Effector memory CD4-positive, alpha-beta T cell (primary cell): ENCODE measurements around the gene RPL15.
"Not testable (repeated sequence)": the region's sequence is repeated elsewhere in the genome, so short reads cannot be mapped to it uniquely, and the experiment has no call there.

Source experiments
- DNase-seq, 3 donors: peaks; one replicate each; pipeline ENCODE4 v3.0.0-alpha.2; 2020
- H3K27ac ChIP-seq: 2 replicates; pipeline ENCODE4 v1.7.0; 2013; ENCODE audit warnings: mild to moderate bottlenecking, low read length, moderate library complexity; ENCODE audit not compliant: insufficient read depth, poor library complexity, severe bottlenecking
- H3K27me3 ChIP-seq: replicated peaks from 2 replicates; pipeline ENCODE4 v1.7.0; 2013; ENCODE audit warnings: mild to moderate bottlenecking, low read length; ENCODE audit not compliant: insufficient read depth, control insufficient read depth, poor library complexity, severe bottlenecking
- H3K36me3 ChIP-seq: 2 replicates; pipeline ENCODE4 v1.7.0; 2013; ENCODE audit warnings: mild to moderate bottlenecking, low read length, moderate library complexity; ENCODE audit not compliant: control insufficient read depth, insufficient read depth
- H3K4me1 ChIP-seq: 2 replicates; pipeline ENCODE4 v1.7.0; 2013; ENCODE audit warnings: low read length, mild to moderate bottlenecking; ENCODE audit not compliant: control insufficient read depth, insufficient read depth, poor library complexity, severe bottlenecking
- H3K4me3 ChIP-seq: 2 replicates; pipeline ENCODE4 v1.7.0; 2013; ENCODE audit warnings: low read length, low read depth, mild to moderate bottlenecking; ENCODE audit not compliant: insufficient read depth, poor library complexity, severe bottlenecking
- H3K9me3 ChIP-seq: 2 replicates; pipeline ENCODE4 v1.7.0; 2013; ENCODE audit warnings: mild to moderate bottlenecking, low read length, moderate library complexity; ENCODE audit not compliant: control insufficient read depth
- total RNA-seq, 3 donors: gene quantifications; one replicate each; lab custom pipeline; 2026; lab: John Stamatoyannopoulos, UW

Gene RPL15
- total RNA-seq = 667 to 1,071 (median 817) reads per million in 3 donors

DNA sequence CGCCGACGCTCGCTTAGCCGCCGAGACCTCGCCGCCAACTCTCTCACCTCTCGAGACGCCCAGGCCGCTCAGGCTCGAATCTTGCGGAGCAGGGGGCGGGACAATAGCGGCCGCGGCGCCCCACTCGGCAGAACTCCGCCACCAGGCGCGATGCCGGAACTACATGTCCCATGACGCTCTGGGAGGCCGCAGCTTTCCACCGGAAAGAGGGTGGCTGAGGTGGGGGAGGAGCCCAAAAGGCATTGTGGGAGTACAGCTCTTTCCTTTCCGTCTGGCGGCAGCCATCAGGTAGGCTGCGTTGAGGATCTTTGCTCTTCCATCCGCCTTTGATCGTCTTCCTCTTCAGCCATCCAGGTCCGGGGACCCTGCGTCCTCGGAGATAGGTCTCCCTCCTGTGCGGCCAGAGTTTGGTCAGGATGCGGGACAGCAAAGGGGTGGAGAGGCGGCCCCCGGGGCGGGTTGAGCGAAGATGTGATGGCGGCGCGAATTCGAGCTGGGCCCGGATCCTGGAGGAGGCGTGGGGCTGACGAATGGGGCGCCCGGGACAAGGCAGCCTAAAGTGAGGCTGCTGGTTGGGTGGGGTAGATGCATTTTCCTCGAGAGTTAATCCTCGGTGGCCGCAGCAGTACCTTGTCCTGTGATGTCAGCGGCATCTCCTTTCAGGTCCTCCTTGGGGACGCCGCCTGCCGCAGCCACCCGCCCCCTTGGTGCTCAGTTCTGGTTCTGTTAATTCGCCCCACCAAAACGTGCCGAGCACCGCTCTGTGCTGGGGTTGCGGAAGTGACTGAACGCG, at the start of gene RPL15, which contains the start of gene NKIRAS1:
RPL15 (plus strand) TSS at position 247 of the 793 bp plus-strand sequence. CDS start 728 bp downstream, outside the sequence.
NKIRAS1 (minus strand) TSS at position 105 of the 793 bp plus-strand sequence. CDS start 6,086 bp downstream, outside the sequence.
- Histone ChIP-seq H3K27ac (peak within 1 kb of the TSS; percentile 83), H3K36me3 (peaks cover 18% of the 10 kb centered on the region), H3K4me1 (peaks cover 12% of the 10 kb centered on the region), H3K4me3 (peak within 1 kb of the TSS; percentile 96), H3K27me3 (no peaks in the 10 kb centered on the region), H3K9me3 (no peaks in the 10 kb centered on the region)
- peak; percentile 94 to 96 (median 96) for DNase-seq

DNA sequence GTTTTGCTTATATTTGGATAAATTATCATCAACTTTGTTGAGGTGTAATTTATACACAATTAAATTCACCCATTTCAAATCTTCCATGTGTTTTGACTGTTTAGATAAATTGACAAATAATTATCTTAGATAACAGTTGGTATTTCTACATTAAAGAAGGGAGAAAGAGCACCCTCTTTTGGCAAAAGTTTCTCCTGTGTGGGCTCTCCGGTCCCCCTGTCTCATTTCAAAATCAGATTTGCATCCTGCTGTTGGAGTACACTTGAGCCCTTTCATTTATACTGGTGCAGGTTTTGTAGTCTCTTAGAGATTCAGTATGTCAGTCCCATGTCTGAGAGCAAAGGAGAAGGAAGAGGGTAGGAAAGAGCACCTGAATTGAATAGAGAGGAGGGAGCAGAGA, 49.5 kb upstream of the RPL15 start:
- Histone ChIP-seq H3K4me3 (no peak overlapping the region), H3K9me3 (no peaks in the 10 kb centered on the region), H3K4me1 (no peaks in the 10 kb centered on the region), H3K27me3 (no peaks in the 10 kb centered on the region), H3K27ac (no peak overlapping the region), H3K36me3 (no peaks in the 10 kb centered on the region)
- no peak for DNase-seq

DNA sequence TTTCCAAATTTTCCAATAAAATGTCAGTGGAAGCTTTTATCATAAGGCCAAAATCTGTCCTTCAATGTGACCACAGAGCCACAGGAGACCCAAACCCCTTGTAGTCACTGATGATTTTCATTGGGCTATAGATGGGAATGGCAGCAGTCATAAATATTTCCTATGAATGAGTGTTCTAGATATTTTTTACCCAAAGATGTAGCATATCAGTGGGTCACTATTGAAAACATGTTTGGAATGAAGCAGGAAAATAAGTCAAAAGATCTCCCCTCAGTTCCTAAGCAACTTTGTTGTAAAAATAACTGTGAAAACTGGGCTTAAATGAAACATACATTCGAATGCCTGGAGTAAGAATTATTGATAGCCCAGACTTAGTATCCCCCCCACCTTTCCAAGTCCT, 49.1 kb upstream of the RPL15 start:
- DNase-seq = no peak
- Histone ChIP-seq H3K27me3 (no peaks in the 10 kb centered on the region), H3K4me3 (no peak overlapping the region), H3K4me1 (no peaks in the 10 kb centered on the region), H3K9me3 (no peaks in the 10 kb centered on the region), H3K27ac (no peak overlapping the region), H3K36me3 (no peaks in the 10 kb centered on the region)

DNA sequence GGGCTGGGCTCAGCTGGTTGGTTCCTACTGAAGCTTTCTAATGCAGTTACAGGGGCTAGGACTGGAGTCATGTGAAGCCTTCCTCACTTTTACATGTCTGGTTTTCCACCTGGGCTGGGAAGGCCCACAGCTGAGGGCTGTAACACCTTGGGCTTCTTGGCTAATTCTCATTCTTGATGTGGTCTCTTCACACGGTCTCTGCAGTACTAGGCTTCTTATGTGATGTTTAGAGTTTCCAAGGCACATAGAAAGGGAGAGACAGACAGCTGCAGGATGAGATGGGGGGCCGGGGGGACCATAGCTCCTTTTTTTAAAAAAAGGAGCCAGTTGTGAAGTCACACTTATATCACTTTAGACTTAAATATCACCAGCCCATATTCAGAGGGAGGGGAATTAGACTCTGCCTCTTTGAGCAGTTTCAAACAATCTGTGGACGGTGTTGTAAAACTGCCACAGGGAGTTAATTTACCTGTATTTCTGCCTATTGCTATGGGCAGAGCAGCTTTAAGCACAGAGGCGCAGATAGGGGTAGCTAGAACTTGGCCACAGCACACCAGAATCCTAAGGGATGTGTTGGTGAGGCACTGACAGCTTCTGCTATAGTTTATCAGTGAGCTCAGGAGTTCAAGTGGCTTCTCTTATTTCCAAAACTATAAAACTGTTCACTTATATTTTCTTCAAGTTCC, 46.8 kb upstream of the RPL15 start:
- no peaks in the 10 kb centered on the region for H3K27me3 ChIP-seq
- DNase-seq = no peak
- no peaks in the 10 kb centered on the region for H3K9me3 ChIP-seq
- no peaks in the 10 kb centered on the region for H3K4me1 ChIP-seq
- H3K36me3 ChIP-seq = no peaks in the 10 kb centered on the region
- no peak overlapping the region for H3K27ac ChIP-seq
- no peak overlapping the region for H3K4me3 ChIP-seq

- H3K27me3 ChIP-seq, H3K4me3 ChIP-seq, H3K4me1 ChIP-seq, H3K27ac ChIP-seq, H3K36me3 ChIP-seq, DNase-seq, H3K9me3 ChIP-seq: not testable (repeated sequence)
Measured at GRCh38 chr3:23870663-23871043, 46.3 kb upstream of the RPL15 start.

- not testable (repeated sequence) for H3K27me3 ChIP-seq, H3K4me3 ChIP-seq, H3K27ac ChIP-seq, H3K36me3 ChIP-seq, H3K4me1 ChIP-seq, DNase-seq, H3K9me3 ChIP-seq
Measured at GRCh38 chr3:23871361-23871760, 45.6 kb upstream of the RPL15 start.

GRCh38 chr3:23872330-23872729, 44.6 kb upstream of the RPL15 start:
- H3K9me3 ChIP-seq = no peaks in the 10 kb centered on the region
- H3K36me3 ChIP-seq = no peaks in the 10 kb centered on the region
- no peak overlapping the region for H3K27ac ChIP-seq
- no peak overlapping the region for H3K4me3 ChIP-seq
- no peaks in the 10 kb centered on the region for H3K4me1 ChIP-seq
- H3K27me3 ChIP-seq = no peaks in the 10 kb centered on the region
- DNase-seq = no peak

DNA sequence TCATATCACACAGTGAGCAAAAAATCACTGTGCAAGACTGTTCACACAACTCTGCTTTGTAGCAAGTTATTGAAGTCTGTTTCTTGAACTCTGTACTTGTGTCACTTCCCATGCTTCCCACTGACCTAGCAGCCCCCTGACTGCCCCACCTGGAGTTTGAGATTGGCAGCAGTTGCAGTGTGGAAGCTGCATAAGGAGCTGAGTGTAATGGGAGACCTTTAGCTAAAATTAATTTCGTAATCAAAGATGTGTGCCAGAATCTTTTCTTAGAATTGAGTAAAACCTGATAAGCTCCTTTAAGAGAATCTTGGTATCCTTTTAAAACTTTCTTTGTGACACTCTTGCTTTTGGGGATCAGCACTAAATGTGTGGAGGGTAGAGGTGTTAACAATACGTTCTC, 43.0 kb upstream of the RPL15 start:
- H3K27ac ChIP-seq = no peak overlapping the region
- no peaks in the 10 kb centered on the region for H3K27me3 ChIP-seq
- no peak for DNase-seq
- H3K4me3 ChIP-seq = no peak overlapping the region
- H3K36me3 ChIP-seq = no peaks in the 10 kb centered on the region
- H3K9me3 ChIP-seq = no peaks in the 10 kb centered on the region
- H3K4me1 ChIP-seq = no peaks in the 10 kb centered on the region

- no peaks in the 10 kb centered on the region for H3K36me3 ChIP-seq
- H3K4me3 ChIP-seq = no peak overlapping the region
- no peaks in the 10 kb centered on the region for H3K9me3 ChIP-seq
- no peak for DNase-seq
- no peak overlapping the region for H3K27ac ChIP-seq
- H3K27me3 ChIP-seq = no peaks in the 10 kb centered on the region
- no peaks in the 10 kb centered on the region for H3K4me1 ChIP-seq
Measured at GRCh38 chr3:23874359-23875112, 42.4 kb upstream of the RPL15 start.
